SU-DHL-6 (cell line): ENCODE results near the gene CYP2E1.

Source experiments
- CTCF ChIP-seq: fragments of 200-600 bp; sonication (generic); IDR thresholded peaks from one replicate; pipeline ENCODE4 v1.5.1; 2017; ENCODE audit warnings: antibody characterized with exemption, mild to moderate bottlenecking, low read length, moderate library complexity; ENCODE audit not compliant: insufficient read depth, poor library complexity, severe bottlenecking
- EZH2phosphoT487 ChIP-seq: fragments of 200-600 bp; sonication (generic), shearing (Covaris generic); conservative IDR thresholded peaks from 2 replicates; pipeline ENCODE4 v1.6.1; 2018; ENCODE audit warnings: mild to moderate bottlenecking, antibody characterized with exemption, low read length, moderate library complexity, mixed read lengths

- TF ChIP-seq CTCF (no peak), EZH2phosphoT487 (no peak)
Measured at GRCh38 chr10:133537546-133538545, 10.7 kb downstream of the CYP2E1 start.
